ENCODE results near the gene LRCOL1. TPM values are rescaled to one million over a fixed set of nuclear protein-coding genes. Genes with fewer than 3 reads are reported as not detected.

LRCOL1 gene
- total RNA-seq, 1 experiment from 2014 or later: not detected

DNA sequence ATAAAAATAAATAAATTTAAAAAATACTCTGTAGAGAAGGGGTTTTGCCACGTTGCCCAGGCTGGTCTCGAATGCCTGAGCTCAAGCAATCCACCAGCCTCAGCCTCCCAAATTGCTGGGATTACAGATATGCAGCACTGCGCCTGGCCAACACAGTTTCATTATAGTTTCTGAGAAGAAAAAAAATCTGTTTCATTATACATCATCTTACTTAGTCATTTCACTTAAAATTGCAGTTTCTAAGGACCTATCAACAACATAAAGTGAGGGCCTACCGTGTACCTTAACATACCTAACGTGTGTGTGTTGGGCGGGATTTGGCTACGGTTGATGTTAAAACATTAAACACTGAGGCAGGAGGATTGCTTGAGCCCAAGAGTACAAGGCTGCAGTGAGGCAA lies 36.5 kb upstream of the LRCOL1 start:
- Histone ChIP-seq H3K4me2 (ENCODE audit: low read length) (no peak overlapping the region), H3K4me1 (ENCODE audit: control insufficient read depth in 1 of 2, insufficient read depth in 2 of 2, low read length in 2 of 2) (no peaks in the 10 kb centered on the region), H3K36me3 (ENCODE audit: control insufficient read depth in 1 of 2, insufficient read depth in 2 of 2, low read length in 2 of 2) (peaks cover 26 to 50% of the 10 kb centered on the region in 2 experiments; a peak in 3 of 4 replicates), H2AFZ (ENCODE audit: low read depth, low read length, poor library complexity, severe bottlenecking) (no peak overlapping the region), H3K9me2 (ENCODE audit: insufficient read depth) (no peaks in the 10 kb centered on the region), H3K9ac (ENCODE audit: low read length) (no peak overlapping the region), H3K9me3 (ENCODE audit: control insufficient read depth in 1 of 2, insufficient read depth in 1 of 2, low read depth in 1 of 2, low read length in 2 of 2) (no peaks in the 10 kb centered on the region), H4K20me1 (ENCODE audit: insufficient read depth) (no peaks in the 10 kb centered on the region), H3K27ac (ENCODE audit: low read depth, low read length) (no peak overlapping the region), H3K79me2 (ENCODE audit: insufficient read depth, low read length) (no peaks in the 10 kb centered on the region), H3K27me3 (ENCODE audit: insufficient read depth, low read length) (no peaks in the 10 kb centered on the region), H3K4me3 (replicated peaks in 1 of 2; ENCODE audit: low read depth in 1 of 2, low read length in 2 of 2) (no peak overlapping the region)
- no TSS peak for BruUV-seq (replicated peaks)
- CTCF ChIA-PET: no interaction called here
- DNase-seq (ENCODE audit: low read depth, low spot score) (no peak), ATAC-seq (no peak)
- POLR2A ChIA-PET: no interaction called here
- no peak for TF ChIP-seq FOSL1 (IDR thresholded peaks at IDR 0.05; ENCODE audit: low read depth)
- TF ChIP-seq, protein P1, sequence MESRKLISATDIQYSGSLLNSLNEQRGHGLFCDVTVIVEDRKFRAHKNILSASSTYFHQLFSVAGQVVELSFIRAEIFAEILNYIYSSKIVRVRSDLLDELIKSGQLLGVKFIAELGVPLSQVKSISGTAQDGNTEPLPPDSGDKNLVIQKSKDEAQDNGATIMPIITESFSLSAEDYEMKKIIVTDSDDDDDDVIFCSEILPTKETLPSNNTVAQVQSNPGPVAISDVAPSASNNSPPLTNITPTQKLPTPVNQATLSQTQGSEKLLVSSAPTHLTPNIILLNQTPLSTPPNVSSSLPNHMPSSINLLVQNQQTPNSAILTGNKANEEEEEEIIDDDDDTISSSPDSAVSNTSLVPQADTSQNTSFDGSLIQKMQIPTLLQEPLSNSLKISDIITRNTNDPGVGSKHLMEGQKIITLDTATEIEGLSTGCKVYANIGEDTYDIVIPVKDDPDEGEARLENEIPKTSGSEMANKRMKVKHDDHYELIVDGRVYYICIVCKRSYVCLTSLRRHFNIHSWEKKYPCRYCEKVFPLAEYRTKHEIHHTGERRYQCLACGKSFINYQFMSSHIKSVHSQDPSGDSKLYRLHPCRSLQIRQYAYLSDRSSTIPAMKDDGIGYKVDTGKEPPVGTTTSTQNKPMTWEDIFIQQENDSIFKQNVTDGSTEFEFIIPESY (IDR thresholded peaks at IDR 0.05; ENCODE audit: extremely low read depth, insufficient replicate concordance, low read length): no peak
- no peak for TF ChIP-seq CEBPB (IDR thresholded peaks at IDR 0.05; ENCODE audit: low read depth)
- no peak for TF ChIP-seq SP1 (IDR thresholded peaks at IDR 0.05; ENCODE audit: low read depth)
- TF ChIP-seq POLR2A (IDR thresholded peaks at IDR 0.05; ENCODE audit: borderline replicate concordance, extremely low read depth, insufficient read depth, insufficient read length): no peak
- TF ChIP-seq EZH2 (IDR thresholded peaks at IDR 0.05): no peak
- no peak for TF ChIP-seq RAD21 (IDR thresholded peaks at IDR 0.05; ENCODE audit: low read depth)
- RAD21 ChIA-PET (ENCODE audit: low non-redundant PET in 1 of 2, low total read pairs in 2 of 2, uncharacterized antibody in 2 of 2, unreplicated experiment in 2 of 2): no interaction called here
- intact Hi-C loops (cut with micrococcal nuclease): no loop called here
